ENCODE measurements around the gene HLA-E. TPM values are rescaled to one million over a fixed set of nuclear protein-coding genes. Genes with fewer than 3 reads are reported as not detected.

Gene HLA-E
- 100 to 1,000 TPM; 197 to 466 (median 363) TPM for polyA plus RNA-seq

DNA sequence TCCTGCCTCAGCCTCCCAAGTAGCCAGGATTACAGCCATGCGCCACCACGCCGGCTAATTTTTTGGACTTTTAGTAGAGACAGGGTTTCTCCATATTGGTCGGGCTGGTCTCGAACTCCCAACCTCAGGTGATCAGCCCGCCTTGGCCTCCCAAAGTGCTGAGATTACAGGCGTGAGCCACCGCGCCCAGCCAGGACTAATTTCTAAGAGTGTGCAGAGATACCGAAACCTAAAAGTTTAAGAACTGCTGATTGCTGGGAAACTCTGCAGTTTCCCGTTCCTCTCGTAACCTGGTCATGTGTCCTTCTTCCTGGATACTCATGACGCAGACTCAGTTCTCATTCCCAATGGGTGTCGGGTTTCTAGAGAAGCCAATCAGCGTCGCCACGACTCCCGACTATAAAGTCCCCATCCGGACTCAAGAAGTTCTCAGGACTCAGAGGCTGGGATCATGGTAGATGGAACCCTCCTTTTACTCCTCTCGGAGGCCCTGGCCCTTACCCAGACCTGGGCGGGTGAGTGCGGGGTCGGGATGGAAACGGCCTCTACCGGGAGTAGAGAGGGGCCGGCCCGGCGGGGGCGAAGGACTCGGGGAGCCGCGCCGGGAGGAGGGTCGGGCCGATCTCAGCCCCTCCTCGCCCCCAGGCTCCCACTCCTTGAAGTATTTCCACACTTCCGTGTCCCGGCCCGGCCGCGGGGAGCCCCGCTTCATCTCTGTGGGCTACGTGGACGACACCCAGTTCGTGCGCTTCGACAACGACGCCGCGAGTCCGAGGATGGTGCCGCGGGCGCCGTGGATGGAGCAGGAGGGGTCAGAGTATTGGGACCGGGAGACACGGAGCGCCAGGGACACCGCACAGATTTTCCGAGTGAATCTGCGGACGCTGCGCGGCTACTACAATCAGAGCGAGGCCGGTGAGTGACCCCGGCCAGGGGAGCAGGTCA, at the start of gene HLA-E:
TSS of gene HLA-E (plus strand) at position 429 of the 945 bp plus-strand sequence. CDS start at position 452, 23 bp downstream.
- peak within 1 kb of the TSS; percentile 97 for H3K27ac ChIP-seq (ENCODE audit: low read depth, low read length)
- 5 to 6% (median 5%) methylated on average over 63 to 68 of the region's 68 CpGs for WGBS, 3 donors

DNA sequence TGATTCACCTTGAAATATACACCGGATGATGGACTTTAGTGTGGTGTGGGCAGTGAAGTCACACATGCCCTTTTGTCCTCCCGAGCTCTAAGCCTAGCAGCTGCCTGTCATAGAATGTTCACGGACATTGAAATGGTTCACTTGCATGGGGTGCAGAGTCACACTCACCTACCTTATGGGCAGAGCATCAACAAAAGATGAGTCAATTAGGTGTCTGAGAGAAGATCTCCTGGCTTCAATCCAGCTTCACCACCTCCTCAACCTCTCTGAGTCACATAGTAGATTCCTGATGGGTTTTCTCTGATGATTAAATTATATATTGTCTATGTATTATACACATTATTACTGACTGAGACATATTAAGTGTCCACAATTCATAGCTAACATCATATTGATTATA, 48.1 kb upstream of the HLA-E start:
- H3K27ac ChIP-seq (ENCODE audit: low read depth, low read length) = no peak overlapping the region
- 48 to 78% (median 74%) methylated on average over 3 of the region's 3 CpGs for WGBS, 3 donors

DNA sequence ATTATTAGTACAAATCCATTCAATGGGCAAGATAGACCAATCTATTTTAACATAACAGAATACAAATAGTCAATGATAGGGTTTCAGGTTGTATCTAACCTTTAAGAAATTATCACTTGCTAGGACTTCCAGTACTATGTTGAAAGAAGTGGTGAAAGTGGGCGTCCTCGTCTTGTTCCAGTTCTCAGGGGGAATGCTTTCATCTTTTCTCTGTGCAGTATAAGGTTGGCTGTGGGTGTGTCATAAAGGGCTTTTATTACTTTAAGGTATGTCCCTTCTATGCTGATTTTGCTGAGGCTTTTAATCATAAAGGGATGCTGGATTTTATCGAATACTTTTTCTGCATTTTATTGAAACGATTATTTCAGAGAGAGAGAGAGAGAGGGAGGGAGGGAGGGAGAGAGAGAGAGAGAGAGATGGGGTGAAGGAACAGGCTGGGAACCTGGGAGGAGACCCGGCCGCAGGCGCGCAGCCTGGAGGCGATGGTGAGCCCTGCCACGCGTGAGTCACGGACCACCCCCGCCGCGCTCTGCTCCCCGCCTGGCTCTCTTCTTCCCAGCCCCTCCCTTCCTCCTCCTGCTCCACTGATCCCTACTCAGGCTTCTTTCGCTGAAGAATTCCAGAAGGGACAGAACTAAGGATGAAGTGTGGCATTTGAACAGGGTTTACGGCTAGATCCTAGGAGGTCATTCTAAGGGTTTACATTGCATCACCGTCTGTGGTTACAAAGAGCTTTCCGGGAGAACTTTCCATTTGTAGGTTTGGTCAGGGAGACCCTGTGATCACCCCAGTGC, 45.5 kb upstream of the HLA-E start:
- WGBS, 3 donors = 10 to 12% (median 11%) methylated on average over 13 to 20 of the region's 20 CpGs
- H3K27ac ChIP-seq (ENCODE audit: low read depth, low read length) = no peak overlapping the region

DNA sequence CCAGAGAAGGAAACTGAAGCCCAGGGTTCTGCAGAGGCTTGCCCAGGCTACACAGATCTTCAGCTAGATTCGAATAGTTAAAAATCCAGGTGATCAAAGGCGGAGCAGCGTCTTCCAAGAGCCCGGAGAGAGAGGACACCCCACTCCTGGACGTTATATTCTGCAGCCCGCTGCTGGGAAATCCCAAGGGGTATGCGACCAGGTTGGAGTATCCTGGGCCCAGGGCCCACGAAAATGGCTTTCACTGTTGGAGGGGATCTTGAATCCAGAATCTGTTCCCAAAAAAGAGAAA, 44.9 kb upstream of the HLA-E start:
- no peak overlapping the region for H3K27ac ChIP-seq (ENCODE audit: low read depth, low read length)
- WGBS, 3 donors = 41 to 65% (median 54%) methylated on average over 8 of the region's 8 CpGs

DNA sequence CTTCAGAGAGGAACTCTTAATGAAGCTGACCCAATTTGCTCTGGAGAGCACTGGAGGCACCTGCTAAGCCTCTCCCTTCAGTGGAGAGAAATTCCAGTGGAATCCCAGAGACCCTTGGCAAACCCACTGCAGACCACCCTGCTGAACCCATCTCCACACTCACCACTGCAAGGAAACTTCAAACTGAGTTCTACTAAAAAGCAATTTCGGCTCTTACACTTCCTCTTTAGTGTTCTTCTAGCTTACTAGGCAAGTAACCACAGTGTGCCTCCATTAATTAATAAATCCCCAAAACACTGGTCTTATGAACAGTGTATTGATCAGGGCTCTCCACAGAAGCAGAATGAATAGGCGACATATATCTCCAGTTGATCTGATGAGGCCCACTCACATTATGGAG, 43.0 kb upstream of the HLA-E start:
- no peak overlapping the region for H3K27ac ChIP-seq (ENCODE audit: low read depth, low read length)
- 36 to 59% (median 58%) methylated on average over 2 of the region's 2 CpGs for WGBS, 3 donors

DNA sequence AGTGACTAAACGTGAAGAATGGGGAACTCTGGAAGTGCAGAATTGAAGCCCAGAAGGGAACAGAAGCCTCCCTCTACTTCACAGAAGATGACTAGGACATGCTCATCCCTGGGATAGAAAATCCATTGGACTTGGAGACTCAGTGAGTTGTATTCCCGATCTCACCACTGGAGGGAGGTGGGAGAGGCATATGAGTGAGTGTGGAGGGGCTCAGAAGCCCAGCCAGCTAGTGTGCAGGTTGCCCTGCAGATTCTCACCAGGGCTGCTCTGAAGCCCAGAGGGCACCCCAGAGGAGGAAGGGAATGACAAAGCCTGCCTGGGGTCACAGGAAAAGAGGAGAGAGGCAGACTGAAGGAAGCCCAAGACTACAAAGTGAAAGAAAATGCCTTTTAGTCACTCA, 42.1 kb upstream of the HLA-E start:
- WGBS, 3 donors = 0 to 5% (median 1%) methylated on average over 2 of the region's 2 CpGs
- H3K27ac ChIP-seq (ENCODE audit: low read depth, low read length) = no peak overlapping the region

DNA sequence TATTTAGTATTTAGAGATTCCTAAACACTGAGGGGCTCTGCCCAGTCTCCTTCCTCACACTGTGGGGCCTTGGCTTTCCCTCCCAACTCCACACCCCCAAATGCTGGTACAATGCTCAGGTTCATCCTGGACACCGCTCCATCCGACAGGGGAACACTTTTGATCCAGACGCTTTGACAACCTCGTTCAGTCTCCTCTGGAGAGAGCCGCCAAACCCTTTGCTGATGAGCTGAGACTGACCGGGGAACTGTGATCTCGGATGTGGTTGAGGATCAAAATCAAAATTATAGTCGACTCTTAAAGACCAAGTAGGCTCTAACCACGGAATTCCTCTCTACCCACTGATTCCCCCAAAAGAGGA, 38.8 kb upstream of the HLA-E start:
- H3K27ac ChIP-seq (ENCODE audit: low read depth, low read length) = no peak overlapping the region
- 14 to 21% (median 18%) methylated on average over 9 of the region's 9 CpGs for WGBS, 3 donors

DNA sequence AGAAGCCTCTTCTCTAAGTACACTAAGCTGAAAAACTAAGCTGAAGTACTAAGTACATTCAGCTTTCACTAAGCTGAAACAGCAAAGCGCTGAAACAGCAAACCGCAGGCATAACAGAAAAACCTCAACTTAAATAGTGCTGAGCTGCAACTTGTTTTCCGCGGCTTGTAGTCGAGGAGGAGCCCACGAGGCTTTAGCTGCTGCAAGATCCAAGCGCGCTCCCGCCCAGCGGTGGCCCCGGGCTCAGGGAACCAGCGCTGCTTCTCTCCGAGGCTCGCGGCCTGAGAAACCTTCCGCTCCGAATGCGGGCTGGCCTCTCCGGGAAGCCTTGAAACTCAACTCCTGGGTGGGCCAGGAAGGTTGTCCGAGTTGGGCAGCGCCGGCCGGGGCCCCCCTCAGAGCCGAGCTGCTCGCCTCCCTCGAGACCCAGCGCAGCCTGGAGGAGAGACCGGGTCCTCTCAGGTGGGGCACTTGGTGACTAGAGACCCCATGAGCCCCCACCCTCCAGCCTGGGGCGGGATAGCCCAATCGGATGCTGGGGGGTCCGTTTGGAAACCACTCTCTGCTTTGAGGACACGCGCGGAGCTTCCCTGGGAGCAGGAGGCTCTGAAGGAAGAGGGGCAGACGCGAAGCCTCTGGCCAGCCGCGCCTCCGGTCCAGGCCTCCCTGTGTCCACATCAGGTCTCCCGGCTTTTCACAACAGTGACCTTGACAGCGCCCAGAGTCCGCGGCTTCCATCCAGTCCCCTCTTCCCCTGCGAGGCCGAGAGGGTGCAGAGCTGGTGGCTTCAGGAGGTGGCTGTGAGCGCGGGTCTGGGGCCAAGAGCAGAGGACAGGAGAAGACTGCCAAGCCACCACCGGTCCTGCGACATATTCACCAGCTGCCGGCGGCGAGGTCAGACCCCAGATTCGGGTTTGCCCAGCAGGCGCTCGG, 38.1 kb upstream of the HLA-E start:
- 8 to 13% (median 11%) methylated on average over 53 to 55 of the region's 55 CpGs for WGBS, 3 donors
- no peak overlapping the region for H3K27ac ChIP-seq (ENCODE audit: low read depth, low read length)

DNA sequence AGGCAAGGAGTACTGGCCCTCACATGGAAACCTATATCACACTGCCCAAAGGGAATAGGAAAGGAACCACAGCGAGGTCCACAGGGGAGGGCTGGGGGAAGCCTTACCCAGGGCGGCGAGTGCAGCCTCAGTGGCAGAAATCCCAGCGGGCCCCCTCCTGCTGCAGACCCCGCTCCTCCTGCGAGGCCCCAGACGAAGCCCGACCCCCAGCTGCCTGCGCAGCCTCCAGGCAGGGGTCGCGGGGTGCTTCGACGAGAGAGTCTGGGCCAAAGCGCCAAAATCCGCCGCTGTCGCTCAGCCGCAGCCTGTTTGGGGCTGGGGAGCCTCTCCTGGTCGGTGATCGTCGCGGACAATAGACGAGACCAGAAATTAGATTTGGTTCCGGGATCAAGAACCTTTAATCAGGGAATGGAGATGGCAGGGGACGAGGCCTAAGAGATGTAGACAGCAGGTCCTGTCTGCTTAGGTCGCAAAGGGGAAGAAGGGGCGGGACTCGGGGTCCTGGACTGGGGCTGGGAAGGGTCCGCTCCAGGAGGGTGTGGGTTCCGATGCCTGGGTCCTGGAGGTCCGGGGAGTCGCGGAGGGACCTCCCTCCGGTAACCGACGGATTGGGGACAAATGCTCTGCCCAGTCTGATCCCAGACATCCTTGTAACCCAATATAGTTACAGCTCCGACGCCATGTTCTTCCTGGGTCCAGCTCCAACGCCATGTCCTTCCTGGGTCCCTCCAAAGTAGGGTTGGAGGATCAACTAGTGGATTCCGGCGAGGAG, 36.4 kb upstream of the HLA-E start:
- no peak overlapping the region for H3K27ac ChIP-seq (ENCODE audit: low read depth, low read length)
- WGBS, 3 donors = 21 to 30% (median 25%) methylated on average over 41 of the region's 41 CpGs

DNA sequence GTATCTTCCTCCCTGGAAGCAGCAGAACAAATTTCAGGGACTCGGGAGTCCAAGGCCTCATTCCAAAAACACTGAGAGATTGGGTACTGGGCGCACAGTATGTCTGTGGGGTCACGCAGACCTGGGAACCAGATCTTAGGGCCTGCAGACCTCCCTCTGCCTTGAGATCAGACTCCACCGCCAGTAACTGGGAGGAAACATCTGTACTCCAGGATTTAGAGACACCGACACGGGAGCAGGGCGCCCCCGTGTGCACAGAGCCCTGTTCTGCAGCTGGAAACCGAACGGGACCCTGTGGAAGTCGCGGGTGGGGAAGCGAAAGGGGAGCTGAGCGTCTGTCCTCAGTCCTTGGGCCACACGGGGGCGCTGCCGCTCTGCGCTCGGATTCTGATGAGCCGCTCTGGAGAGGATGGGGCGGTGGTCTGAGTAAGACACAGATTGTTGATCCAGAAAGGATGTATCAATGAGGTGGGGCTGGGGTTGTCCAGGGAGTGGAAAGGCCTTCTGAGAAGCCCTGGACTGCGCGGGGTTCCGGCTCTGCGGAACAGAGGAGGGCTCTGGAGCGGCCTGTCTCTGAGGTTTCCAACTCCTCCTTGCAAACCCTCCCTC, 35.7 kb upstream of the HLA-E start:
- H3K27ac ChIP-seq (ENCODE audit: low read depth, low read length) = no peak overlapping the region
- 5 to 6% (median 5%) methylated on average over 22 to 26 of the region's 26 CpGs for WGBS, 3 donors

DNA sequence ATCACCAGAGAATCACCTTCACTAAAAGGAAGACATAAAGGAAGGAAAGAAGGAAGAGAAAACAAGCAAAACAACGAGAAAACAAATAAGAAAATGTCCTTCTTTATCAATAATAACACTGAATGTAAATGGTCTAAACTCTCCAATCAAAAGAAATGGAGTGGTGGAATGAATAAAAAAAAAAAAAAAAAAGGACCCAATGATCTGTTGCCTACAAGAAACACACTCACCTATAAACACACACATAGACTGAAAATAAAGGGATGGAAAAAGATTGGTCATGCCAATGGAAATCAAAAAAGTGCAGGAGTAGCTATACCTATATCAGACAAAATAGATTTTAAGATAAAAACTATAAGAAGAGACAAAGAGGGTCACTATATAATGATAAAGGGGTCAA, 30.2 kb upstream of the HLA-E start:
- 22 to 33% (median 32%) methylated on average over 1 of the region's 1 CpG for WGBS, 3 donors
- H3K27ac ChIP-seq (ENCODE audit: low read depth, low read length) = no peak overlapping the region

DNA sequence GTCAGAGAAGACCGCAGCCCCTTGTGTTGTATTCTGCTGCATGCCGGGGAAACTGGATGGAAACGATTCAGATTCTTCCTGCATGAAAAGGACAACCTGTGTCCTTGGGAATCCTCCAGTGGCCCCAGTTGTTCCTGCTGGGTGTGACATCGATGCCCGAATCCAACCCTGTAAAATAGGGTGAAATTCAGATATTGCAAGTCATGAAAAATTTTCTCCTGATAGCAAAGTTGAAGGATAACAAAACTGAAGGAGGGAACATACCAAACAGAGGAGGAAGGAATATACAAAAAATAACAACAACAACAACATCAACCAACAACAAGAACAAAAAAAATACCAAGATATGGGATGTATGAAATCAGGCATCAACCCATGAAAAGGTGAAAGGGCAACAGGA, 28.3 kb upstream of the HLA-E start:
- H3K27ac ChIP-seq (ENCODE audit: low read depth, low read length) = no peak overlapping the region
- 54 to 77% (median 71%) methylated on average over 5 of the region's 5 CpGs for WGBS, 3 donors

DNA sequence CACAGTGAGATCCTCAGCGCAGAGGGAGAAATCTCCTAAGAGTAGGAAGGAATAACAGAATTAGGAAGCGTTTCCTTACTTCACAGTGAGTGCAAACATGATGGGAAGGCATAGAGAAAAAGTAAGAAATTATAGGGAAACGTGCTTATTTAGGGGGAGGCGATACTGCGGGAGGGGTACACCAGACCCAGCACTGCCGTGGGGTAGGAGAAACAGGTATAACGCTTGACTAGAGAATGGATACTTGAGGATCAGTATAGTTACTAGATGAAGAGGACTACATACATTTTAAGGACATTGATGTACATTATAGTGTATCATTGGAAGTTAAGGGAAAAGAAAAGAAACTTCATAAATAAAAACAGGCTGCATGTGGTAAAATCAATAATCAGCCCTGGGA, 26.8 kb upstream of the HLA-E start:
- no peak overlapping the region for H3K27ac ChIP-seq (ENCODE audit: low read depth, low read length)
- WGBS, 3 donors = 39 to 49% (median 48%) methylated on average over 7 of the region's 7 CpGs

DNA sequence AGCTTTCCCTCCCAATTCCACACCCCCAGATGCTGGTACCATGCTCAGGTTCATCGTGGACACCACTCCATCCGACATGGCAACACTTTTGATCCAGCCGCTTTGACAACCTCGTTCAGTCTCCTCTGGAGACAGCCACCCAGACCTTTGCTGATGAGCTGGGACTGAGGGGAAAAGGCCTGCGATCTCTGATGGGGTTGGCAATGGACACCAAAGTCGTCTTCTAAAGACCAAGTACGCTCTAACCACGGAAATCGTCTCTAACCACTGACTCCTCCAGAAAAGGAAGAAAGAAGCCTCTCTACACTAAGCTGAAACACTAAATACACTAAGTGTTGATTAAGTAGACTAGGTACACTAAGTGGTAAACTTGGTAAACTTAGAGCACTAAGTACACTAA, 26.1 kb upstream of the HLA-E start:
- WGBS, 3 donors = 38 to 53% (median 42%) methylated on average over 9 of the region's 9 CpGs
- no peak overlapping the region for H3K27ac ChIP-seq (ENCODE audit: low read depth, low read length)

DNA sequence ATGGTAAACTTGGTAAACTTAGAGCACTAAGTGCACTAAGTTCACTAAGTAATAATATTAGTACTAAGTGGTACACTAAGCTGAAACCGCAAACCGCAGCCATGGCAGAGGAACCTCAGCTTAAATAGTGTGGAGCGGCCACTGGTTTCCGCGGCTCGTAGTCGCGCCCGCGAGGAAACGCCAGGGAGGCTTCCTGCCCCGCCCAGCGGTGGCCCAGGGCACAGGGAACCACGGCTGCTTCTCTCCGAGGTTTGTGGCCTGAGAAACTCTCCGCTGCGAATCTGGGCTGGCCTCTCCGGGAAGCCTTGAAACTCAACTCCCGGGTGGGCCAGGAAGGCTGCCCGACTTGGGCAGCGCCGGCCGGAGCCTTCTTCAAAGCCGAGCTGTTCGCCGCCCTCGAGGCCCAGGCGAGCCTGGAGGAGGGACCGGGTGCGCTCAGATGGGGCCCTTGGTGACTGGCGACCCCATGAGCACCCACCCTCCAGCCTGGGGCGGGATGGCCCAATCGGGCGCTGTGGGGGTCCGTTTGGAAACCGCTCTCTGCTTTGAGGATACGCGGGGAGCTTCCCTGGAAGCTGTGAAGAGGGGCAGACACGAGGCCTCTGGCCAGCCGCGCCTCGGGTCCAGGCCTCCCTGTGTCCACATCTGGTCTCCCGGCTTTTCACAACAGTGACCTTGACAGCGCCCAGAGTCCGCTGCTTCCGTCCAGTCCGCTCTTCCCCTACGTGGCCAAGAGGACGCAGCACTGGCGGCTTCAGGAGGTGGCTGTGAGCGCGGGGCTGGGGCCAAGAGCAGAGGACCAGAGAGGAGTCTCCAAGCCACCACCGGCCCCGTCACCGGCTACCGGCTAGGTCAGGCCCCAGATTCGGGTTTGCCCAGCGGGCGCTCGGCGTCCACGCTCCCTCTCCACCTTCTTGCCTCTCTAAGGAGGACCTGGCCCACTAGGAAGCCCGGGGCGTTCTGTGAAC, 25.4 kb upstream of the HLA-E start:
- 13 to 17% (median 14%) methylated on average over 64 of the region's 64 CpGs for WGBS, 3 donors
- no peak overlapping the region for H3K27ac ChIP-seq (ENCODE audit: low read depth, low read length)

DNA sequence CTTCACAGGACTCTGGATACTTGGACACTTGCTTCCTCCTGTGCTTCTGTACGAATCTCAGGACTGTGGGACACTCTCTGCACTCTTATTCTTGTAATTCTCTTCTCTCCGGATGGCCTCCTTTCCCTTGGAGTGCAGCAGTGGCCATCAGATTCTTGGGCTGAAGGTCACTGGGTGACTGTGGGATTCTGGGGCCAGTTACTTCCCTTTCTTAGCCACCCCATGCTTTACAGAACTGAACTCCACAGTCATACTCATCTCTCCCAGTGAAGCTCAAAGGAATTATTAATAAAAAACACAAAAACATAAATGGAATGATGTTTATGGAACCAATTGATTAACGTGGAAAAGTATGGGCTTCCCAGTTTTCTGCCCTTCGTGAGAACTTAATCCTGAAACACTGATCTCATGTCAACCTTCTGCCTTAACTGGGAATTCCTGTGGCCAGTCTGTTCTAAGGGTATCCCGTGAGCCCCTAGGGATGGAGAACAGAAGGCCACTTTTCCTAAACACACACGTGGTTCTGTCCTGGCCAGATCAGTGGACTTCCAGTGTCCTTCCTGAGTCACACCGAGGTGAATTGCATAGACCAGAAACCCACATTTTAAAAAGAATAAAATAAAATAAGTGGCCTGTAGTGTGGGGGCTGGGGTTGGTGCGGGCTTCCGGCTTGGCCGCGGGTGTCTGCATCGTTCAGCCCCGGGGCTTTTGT, 23.6 kb upstream of the HLA-E start:
- no peak overlapping the region for H3K27ac ChIP-seq (ENCODE audit: low read depth, low read length)
- 9 to 13% (median 10%) methylated on average over 13 of the region's 13 CpGs for WGBS, 3 donors

All from adipose tissue (tissue), 3 donors.